ENCODE results near the gene ARHGAP31.
A peak's percentile ranks its signal among the peaks of the same experiment; 100 is the strongest.

ARHGAP31 gene

GRCh38 chr3:119388577-119388976 is 94.4 kb downstream of the ARHGAP31 start:
- Histone ChIP-seq H3K9me3 (replicated peaks in 1 of 11) (no peaks in the 10 kb centered on the region; a peak in 1 of 22 replicates), H3K27me3 (no peaks in the 10 kb centered on the region), H4K20me1 (no peaks in the 10 kb centered on the region), H3K4me1 (no peaks in the 10 kb centered on the region), H3K36me3 (peaks cover 0 to 96% (median 0%) of the 10 kb centered on the region in 11 experiments; a peak in 7 of 22 replicates), H3K27ac (no peak overlapping the region), H3K4me2 (no peak overlapping the region), H3K9ac (no peak overlapping the region), H3K4me3 (no peak overlapping the region)
- TF ChIP-seq Cebpa-rat (IDR thresholded peaks at IDR 0.05), result no peak

DNA sequence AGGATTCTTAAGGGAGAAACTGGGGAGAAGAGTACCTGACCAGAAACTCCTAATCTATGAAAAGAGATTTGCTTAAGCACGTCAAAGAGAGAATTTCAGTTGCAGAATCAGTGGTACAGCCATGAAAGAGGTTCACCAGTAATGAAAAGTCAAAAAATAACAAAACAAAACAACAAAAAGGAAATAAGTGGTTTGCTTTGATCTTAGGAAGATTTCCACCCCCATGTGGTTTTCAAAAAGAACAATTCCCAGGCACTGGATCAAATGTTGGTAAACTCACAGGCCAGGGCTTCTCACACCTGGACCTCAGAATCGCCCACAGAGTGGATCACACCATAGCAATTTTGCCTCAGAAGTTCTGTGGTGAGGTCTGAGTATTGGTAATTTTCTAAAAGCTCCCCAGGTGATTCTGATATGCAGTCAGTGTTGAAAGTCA is 101.8 kb downstream of the ARHGAP31 start:
- Histone ChIP-seq H3K27me3 (no peaks in the 10 kb centered on the region), H3K4me3 (no peak overlapping the region), H3K9ac (no peak overlapping the region), H3K27ac (no peak overlapping the region), H3K4me2 (peak overlapping the region in 7 of 11 experiments; percentile 1 to 31 (median 6); a peak in 6 of 22 replicates), H3K9me3 (replicated peaks in 1 of 11) (no peaks in the 10 kb centered on the region; a peak in 1 of 22 replicates), H3K36me3 (peaks cover 0 to 99% (median 0%) of the 10 kb centered on the region in 11 experiments; a peak in 7 of 22 replicates), H4K20me1 (no peaks in the 10 kb centered on the region), H3K4me1 (peaks cover 0 to 9% (median 5%) of the 10 kb centered on the region in 10 experiments; a peak in 4 of 20 replicates)
- no peak for TF ChIP-seq Cebpa-rat (IDR thresholded peaks at IDR 0.05)

GRCh38 chr3:119396870-119397269 is 102.7 kb downstream of the ARHGAP31 start:
- no peak overlapping the region for H3K9ac ChIP-seq
- H4K20me1 ChIP-seq, result no peaks in the 10 kb centered on the region
- H3K36me3 ChIP-seq, result peaks cover 0 to 99% (median 0%) of the 10 kb centered on the region in 11 experiments; a peak in 7 of 22 replicates
- H3K4me1 ChIP-seq, result peaks cover 0 to 9% (median 5%) of the 10 kb centered on the region in 10 experiments; a peak in 4 of 20 replicates
- no peak for TF ChIP-seq Cebpa-rat (IDR thresholded peaks at IDR 0.05)
- no peak overlapping the region for H3K27ac ChIP-seq
- H3K4me3 ChIP-seq, result no peak overlapping the region
- H3K4me2 ChIP-seq, result no peak overlapping the region
- H3K27me3 ChIP-seq, result no peaks in the 10 kb centered on the region
- no peaks in the 10 kb centered on the region; a peak in 1 of 22 replicates for H3K9me3 ChIP-seq (replicated peaks in 1 of 11)

DNA sequence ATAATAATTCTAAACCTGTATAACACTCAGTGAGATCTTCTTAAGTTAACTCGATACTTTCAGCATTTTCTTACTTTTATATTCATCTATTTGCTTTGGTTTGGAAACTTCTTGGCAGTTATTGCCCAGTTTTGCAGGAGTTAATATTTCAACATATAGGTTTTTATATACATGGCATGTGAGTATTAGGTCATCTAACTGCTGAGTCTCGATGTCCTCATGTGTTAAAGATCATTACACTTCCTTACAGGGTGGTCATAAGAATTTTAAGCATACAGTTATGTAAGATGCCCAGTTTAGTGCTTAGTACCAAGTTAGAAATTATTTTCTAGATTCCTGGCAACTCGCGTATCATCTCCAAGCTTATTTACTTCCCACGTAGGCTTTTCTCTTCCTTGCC is 106.3 kb downstream of the ARHGAP31 start:
- Histone ChIP-seq H4K20me1 (no peaks in the 10 kb centered on the region), H3K9me3 (replicated peaks in 1 of 11) (peaks cover 0 to 3% (median 0%) of the 10 kb centered on the region in 11 experiments; a peak in 1 of 22 replicates), H3K27me3 (no peaks in the 10 kb centered on the region), H3K4me1 (peaks cover 0 to 8% (median 3%) of the 10 kb centered on the region in 10 experiments; a peak in 4 of 20 replicates), H3K9ac (no peak overlapping the region), H3K36me3 (peaks cover 0 to 100% (median 0%) of the 10 kb centered on the region in 11 experiments; a peak in 7 of 22 replicates), H3K27ac (no peak overlapping the region), H3K4me2 (no peak overlapping the region), H3K4me3 (no peak overlapping the region)
- TF ChIP-seq Cebpa-rat (IDR thresholded peaks at IDR 0.05), result no peak

DNA sequence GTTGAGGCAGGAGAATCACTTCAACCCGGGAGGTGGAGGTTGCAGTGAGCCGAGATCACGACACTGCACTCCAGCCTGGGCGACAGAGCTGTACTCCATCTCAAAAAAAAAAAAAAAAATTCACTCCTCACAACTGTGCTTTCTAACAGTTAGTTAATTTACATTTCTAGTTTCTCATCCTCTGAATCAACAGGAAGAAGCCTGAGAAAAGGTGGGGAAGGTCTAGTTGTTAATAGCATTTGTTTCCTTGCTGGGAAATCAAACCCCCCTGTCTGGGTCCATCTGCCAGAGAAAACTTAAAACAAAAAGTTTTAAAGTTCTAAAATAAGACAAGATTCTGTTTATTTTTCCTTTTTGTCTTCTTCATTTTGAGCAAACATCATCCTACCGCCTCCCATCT is 106.9 kb downstream of the ARHGAP31 start:
- Histone ChIP-seq H3K4me2 (no peak overlapping the region), H3K36me3 (peaks cover 0 to 100% (median 0%) of the 10 kb centered on the region in 11 experiments; a peak in 7 of 22 replicates), H4K20me1 (no peaks in the 10 kb centered on the region), H3K9ac (no peak overlapping the region), H3K9me3 (replicated peaks in 1 of 11) (peaks cover 0 to 3% (median 0%) of the 10 kb centered on the region in 11 experiments; a peak in 1 of 22 replicates), H3K4me3 (no peak overlapping the region), H3K27ac (no peak overlapping the region), H3K4me1 (peaks cover 0 to 2% (median 0%) of the 10 kb centered on the region in 10 experiments; a peak in 3 of 20 replicates), H3K27me3 (no peaks in the 10 kb centered on the region)
- no peak for TF ChIP-seq Cebpa-rat (IDR thresholded peaks at IDR 0.05)

DNA sequence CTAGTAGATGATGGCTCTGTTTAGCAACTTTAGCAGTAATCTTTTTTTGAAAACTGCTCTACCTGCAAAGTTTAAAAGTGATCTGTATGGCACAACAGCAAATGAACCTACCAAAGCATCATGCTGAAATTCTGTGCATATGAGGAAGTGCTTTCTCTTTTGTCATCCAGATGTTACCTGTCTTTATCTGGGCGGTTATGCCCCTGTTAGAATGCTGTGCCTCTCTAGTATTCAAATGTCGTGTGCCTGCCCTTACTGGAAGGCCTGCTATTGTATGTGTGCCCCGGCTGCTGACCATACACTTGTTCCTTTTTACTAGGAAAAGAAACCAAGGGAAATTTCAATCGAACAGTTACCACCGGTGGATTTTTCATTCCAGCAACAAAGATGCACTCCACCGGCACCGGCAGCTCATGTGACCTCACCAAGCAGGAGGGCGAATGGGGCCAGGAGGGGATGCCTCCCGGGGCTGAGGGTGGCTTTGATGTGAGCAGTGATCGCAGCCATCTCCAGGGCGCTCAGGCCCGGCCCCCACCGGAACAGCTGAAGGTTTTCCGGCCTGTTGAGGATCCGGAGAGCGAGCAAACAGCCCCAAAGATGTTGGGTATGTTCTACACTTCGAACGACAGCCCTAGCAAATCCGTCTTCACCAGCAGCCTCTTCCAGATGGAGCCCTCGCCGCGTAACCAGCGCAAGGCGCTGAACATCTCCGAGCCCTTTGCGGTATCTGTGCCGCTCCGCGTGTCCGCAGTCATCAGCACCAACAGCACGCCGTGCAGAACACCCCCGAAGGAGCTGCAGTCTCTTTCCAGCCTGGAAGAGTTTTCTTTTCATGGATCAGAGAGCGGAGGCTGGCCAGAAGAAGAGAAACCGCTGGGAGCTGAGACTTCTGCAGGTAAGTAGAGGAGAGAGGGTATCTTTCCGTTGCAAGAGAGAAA is 107.6 kb downstream of the ARHGAP31 start:
- Histone ChIP-seq H3K4me1 (no peaks in the 10 kb centered on the region), H3K27me3 (no peaks in the 10 kb centered on the region), H3K27ac (no peak overlapping the region), H3K9ac (no peak overlapping the region), H4K20me1 (no peaks in the 10 kb centered on the region), H3K4me3 (no peak overlapping the region), H3K9me3 (replicated peaks in 1 of 11) (peaks cover 0 to 3% (median 0%) of the 10 kb centered on the region in 11 experiments; a peak in 1 of 22 replicates), H3K36me3 (peaks cover 0 to 100% (median 0%) of the 10 kb centered on the region in 11 experiments; a peak in 7 of 22 replicates), H3K4me2 (no peak overlapping the region)
- TF ChIP-seq Cebpa-rat (IDR thresholded peaks at IDR 0.05), result no peak

- Histone ChIP-seq H3K4me3 (no peak overlapping the region), H3K4me2 (no peak overlapping the region), H3K27me3 (no peaks in the 10 kb centered on the region), H3K9ac (no peak overlapping the region), H4K20me1 (no peaks in the 10 kb centered on the region), H3K4me1 (no peaks in the 10 kb centered on the region), H3K36me3 (peaks cover 0 to 100% (median 0%) of the 10 kb centered on the region in 11 experiments; a peak in 7 of 22 replicates), H3K27ac (no peak overlapping the region), H3K9me3 (replicated peaks in 1 of 11) (peaks cover 0 to 3% (median 0%) of the 10 kb centered on the region in 11 experiments; a peak in 1 of 22 replicates)
- no peak for TF ChIP-seq Cebpa-rat (IDR thresholded peaks at IDR 0.05)
These were observed 108.6 kb downstream of the ARHGAP31 start for GRCh38 chr3:119402791-119403190.

- Histone ChIP-seq H3K9ac (no peak overlapping the region), H3K27me3 (no peaks in the 10 kb centered on the region), H3K9me3 (replicated peaks in 1 of 11) (peaks cover 0 to 3% (median 0%) of the 10 kb centered on the region in 11 experiments; a peak in 1 of 22 replicates), H3K4me1 (no peaks in the 10 kb centered on the region), H3K4me2 (no peak overlapping the region), H4K20me1 (no peaks in the 10 kb centered on the region), H3K36me3 (peaks cover 0 to 100% (median 0%) of the 10 kb centered on the region in 11 experiments; a peak in 7 of 22 replicates), H3K4me3 (no peak overlapping the region), H3K27ac (no peak overlapping the region)
- TF ChIP-seq Cebpa-rat (IDR thresholded peaks at IDR 0.05), result no peak
These were observed 109.0 kb downstream of the ARHGAP31 start for GRCh38 chr3:119403201-119403600.

GRCh38 chr3:119405315-119405714 is 111.1 kb downstream of the ARHGAP31 start:
- H3K4me3 ChIP-seq, result no peak overlapping the region
- no peaks in the 10 kb centered on the region for H4K20me1 ChIP-seq
- no peaks in the 10 kb centered on the region for H3K4me1 ChIP-seq
- H3K4me2 ChIP-seq, result no peak overlapping the region
- H3K27me3 ChIP-seq, result no peaks in the 10 kb centered on the region
- peaks cover 0 to 3% (median 0%) of the 10 kb centered on the region in 11 experiments; a peak in 1 of 22 replicates for H3K9me3 ChIP-seq (replicated peaks in 1 of 11)
- H3K9ac ChIP-seq, result no peak overlapping the region
- no peak for TF ChIP-seq Cebpa-rat (IDR thresholded peaks at IDR 0.05)
- H3K27ac ChIP-seq, result no peak overlapping the region
- H3K36me3 ChIP-seq, result peaks cover 0 to 100% (median 0%) of the 10 kb centered on the region in 11 experiments; a peak in 7 of 22 replicates

Data from BLaER1 treated with 17β-estradiol and CSF1 and Interleukin-3, amounts not matched to agents 10 nM and 100 nM (cell line).